NT2/D1 (cell line): ENCODE results near the gene FRMD4B.
"Not testable (repeated sequence)": the region's sequence is repeated elsewhere in the genome, so short reads cannot be mapped to it uniquely, and the experiment has no call there.

ENCODE experiments used
- DNase-seq: peaks from one replicate; pipeline ENCODE4 v3.0.0-alpha.2; 2011; ENCODE audit warnings: low read depth, low spot score
- H3K27me3 ChIP-seq: 2 replicates; pipeline ENCODE4 v1.6.0; 2011; ENCODE audit warnings: mild to moderate bottlenecking; ENCODE audit not compliant: insufficient read length, insufficient read depth
- H3K36me3 ChIP-seq: 2 replicates; pipeline ENCODE4 v1.6.1; 2011; ENCODE audit warnings: mild to moderate bottlenecking, low read length, mixed read lengths; ENCODE audit not compliant: insufficient read depth, insufficient read length
- H3K4me1 ChIP-seq: 2 replicates; pipeline ENCODE4 v1.5.1; 2011; ENCODE audit not compliant: insufficient read depth, insufficient read length
- H3K4me3 ChIP-seq: 2 replicates; pipeline ENCODE4 v1.5.1; 2011; ENCODE audit warnings: low read depth; ENCODE audit not compliant: insufficient read length
- H3K9ac ChIP-seq: 2 replicates; pipeline ENCODE4 v1.6.0; 2011; ENCODE audit warnings: low read depth; ENCODE audit not compliant: insufficient read length
- H3K9me3 ChIP-seq: 2 replicates; pipeline ENCODE4 v1.5.1; 2011; ENCODE audit warnings: mild to moderate bottlenecking, low read length; ENCODE audit not compliant: insufficient read depth
- SUZ12 ChIP-seq: IDR thresholded peaks from 2 replicates; pipeline ENCODE4 v1.6.1; 2011; ENCODE audit not compliant: insufficient read length, insufficient read depth; ENCODE audit errors: extremely low read depth
- YY1 ChIP-seq: IDR thresholded peaks from 2 replicates; pipeline ENCODE4 v1.6.1; 2011; ENCODE audit not compliant: insufficient read length, insufficient read depth
- ZNF274 ChIP-seq: IDR thresholded peaks from 2 replicates; pipeline ENCODE4 v1.6.1; 2011; ENCODE audit warnings: mild to moderate bottlenecking, low read depth, low read length

FRMD4B gene

DNA sequence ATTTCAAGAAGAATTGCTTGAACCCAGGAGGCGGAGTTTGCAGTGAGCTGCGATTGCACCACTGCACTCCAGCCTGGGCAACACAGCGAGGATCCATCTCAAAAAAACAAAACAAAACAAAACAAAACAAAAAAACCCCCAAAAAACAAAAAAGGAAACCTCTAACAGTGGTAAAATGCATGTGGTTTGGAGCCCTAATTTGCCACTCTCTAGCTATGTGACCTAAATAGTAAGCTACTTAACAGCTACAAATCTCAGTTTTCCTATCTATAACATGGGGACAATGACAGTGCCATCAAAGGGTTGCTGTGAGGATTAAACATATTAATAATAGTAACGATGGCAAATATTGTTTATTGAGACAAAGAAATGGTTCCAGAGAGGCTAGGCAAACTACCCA, 144.1 kb downstream of the FRMD4B start:
- DNase-seq, result no peak
- no peak for TF ChIP-seq SUZ12
- no peak for TF ChIP-seq ZNF274
- no peak for TF ChIP-seq YY1
- Histone ChIP-seq H3K9ac (no peak overlapping the region), H3K4me3 (no peak overlapping the region), H3K9me3 (no peaks in the 10 kb centered on the region), H3K27me3 (no peaks in the 10 kb centered on the region), H3K4me1 (peaks cover 10% of the 10 kb centered on the region), H3K36me3 (peaks cover 12% of the 10 kb centered on the region)

GRCh38 chr3:69240651-69241568, 145.0 kb downstream of the FRMD4B start:
- TF ChIP-seq YY1, result no peak
- no peak for DNase-seq
- no peaks in the 10 kb centered on the region for H3K27me3 ChIP-seq
- H3K9me3 ChIP-seq, result no peaks in the 10 kb centered on the region
- peaks cover 12% of the 10 kb centered on the region for H3K36me3 ChIP-seq
- no peak overlapping the region for H3K9ac ChIP-seq
- H3K4me1 ChIP-seq, result peaks cover 7% of the 10 kb centered on the region
- H3K4me3 ChIP-seq, result no peak overlapping the region

GRCh38 chr3:69239063-69239462, 146.8 kb downstream of the FRMD4B start:
- TF ChIP-seq ZNF274, result no peak
- no peak for TF ChIP-seq YY1
- no peak for TF ChIP-seq SUZ12
- Histone ChIP-seq H3K4me3 (no peak overlapping the region), H3K9ac (no peak overlapping the region), H3K36me3 (peaks cover 7% of the 10 kb centered on the region), H3K9me3 (no peaks in the 10 kb centered on the region), H3K4me1 (peaks cover 5% of the 10 kb centered on the region), H3K27me3 (no peaks in the 10 kb centered on the region)
- no peak for DNase-seq

DNA sequence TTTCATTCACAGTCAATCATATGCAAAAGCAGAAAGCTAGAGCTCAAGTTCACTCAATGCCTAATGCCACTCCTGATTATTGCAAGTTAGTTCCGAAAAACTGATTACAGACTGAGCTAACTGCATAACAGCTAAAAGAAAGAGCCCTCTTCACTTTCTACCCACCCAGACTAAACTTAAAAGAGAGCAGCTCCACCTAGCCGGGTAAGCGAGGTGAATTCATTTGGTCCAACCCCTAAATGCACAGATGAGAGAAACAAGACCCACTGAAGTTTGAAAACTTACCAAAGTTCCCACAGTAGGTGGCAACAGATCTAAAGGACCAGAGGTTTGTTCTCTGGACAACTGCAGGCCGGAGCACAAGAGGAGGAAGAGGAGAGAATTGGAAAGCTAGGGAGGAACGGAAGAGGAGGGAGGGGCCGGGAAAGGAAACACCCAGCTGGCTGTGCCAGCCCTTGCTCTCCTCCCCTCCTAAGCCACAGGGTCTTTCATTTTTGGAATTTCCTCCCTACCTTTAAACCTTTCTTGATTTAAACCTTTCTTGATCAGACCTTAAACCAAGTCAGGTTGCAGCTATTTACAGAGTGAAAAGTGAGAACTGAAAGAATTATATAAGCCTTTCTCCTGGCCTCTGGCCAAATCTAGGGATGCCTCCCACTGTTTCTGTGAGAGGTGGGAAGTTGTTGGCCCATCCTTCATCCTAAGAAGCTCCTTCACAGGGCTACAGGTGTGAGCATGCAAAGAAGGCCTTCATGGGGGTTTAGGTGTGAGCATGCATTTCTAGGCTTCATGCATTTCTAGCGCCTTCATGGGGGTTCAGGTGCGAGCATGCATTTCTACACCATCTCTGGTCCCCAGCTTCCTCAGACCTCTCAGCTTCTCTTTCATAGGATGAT, 148.8 kb downstream of the FRMD4B start:
- no peak overlapping the region for H3K9ac ChIP-seq
- TF ChIP-seq YY1, result no peak
- no peak for TF ChIP-seq ZNF274
- TF ChIP-seq SUZ12, result no peak
- no peak overlapping the region for H3K4me3 ChIP-seq
- peaks cover 21% of the 10 kb centered on the region for H3K36me3 ChIP-seq
- H3K27me3 ChIP-seq, result no peaks in the 10 kb centered on the region
- no peaks in the 10 kb centered on the region for H3K9me3 ChIP-seq
- no peak for DNase-seq
- peaks cover 5% of the 10 kb centered on the region for H3K4me1 ChIP-seq

- H3K9ac ChIP-seq, result no peak overlapping the region
- no peak for TF ChIP-seq YY1
- TF ChIP-seq SUZ12, result no peak
- no peak for TF ChIP-seq ZNF274
Observed at GRCh38 chr3:69235882-69236281, 150.0 kb downstream of the FRMD4B start.

DNA sequence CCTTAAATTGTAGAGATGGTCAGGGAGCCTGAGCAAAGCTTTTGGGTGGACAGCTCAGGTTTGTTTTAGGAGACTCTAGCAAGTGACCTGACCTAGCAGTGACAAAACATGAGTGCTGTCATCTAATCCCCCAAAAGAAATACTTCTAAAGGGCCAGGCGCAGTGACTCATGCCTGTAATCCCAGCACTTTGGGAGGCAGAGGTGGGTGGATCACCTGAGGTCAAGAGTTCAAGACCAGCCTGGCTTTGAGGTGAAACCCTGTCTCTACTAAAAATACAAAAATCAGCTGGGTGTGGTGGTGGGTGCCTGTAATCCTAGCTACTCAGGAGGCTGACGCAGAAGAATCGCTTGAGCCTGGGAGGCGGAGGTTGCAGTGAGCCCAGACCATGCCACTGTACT, 150.7 kb downstream of the FRMD4B start:
- not testable (repeated sequence) for H3K4me1 ChIP-seq, H3K9me3 ChIP-seq, H3K4me3 ChIP-seq, H3K27me3 ChIP-seq, DNase-seq, H3K9ac ChIP-seq
- peaks cover 28% of the 10 kb centered on the region for H3K36me3 ChIP-seq

More at GRCh38 chr3:69235882-69236281, 150.0 kb downstream of the FRMD4B start:
- Histone ChIP-seq H3K9me3 (no peaks in the 10 kb centered on the region), H3K27me3 (no peaks in the 10 kb centered on the region), H3K4me1 (peaks cover 5% of the 10 kb centered on the region), H3K36me3 (peaks cover 24% of the 10 kb centered on the region), H3K4me3 (no peak overlapping the region)
- no peak for DNase-seq

DNA sequence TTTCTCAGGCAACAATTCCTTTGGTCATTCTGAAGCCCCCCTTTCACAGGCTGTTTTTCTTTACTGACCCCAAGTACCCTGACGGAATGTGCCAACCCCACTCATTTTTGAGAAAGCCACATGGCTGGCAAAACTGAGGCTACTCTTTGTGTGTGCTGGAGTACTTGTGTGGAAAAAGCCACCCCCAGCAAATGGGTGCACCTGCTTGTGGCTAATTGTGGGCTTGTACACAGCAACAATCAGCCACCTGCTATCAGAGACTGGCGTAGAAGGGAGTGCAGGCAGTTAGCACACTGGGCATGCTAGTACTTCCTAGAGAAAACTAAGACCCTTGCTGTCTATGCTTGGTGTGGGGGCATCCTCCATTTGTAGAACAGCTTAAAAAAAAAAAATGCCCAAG, 153.4 kb downstream of the FRMD4B start:
- H3K36me3 ChIP-seq, result peaks cover 27% of the 10 kb centered on the region
- H3K4me1 ChIP-seq, result peaks cover 2% of the 10 kb centered on the region
- TF ChIP-seq ZNF274, result no peak
- H3K9ac ChIP-seq, result no peak overlapping the region
- no peaks in the 10 kb centered on the region for H3K27me3 ChIP-seq
- H3K9me3 ChIP-seq, result no peaks in the 10 kb centered on the region
- no peak for DNase-seq
- H3K4me3 ChIP-seq, result no peak overlapping the region
